Measurements from ENCODE around the gene IL31RA.
"Not testable (repeated sequence)": the region's sequence is repeated elsewhere in the genome, so short reads cannot be mapped to it uniquely, and the experiment has no call there.

GRCh38 chr5:55937598-55937997, 86.4 kb downstream of the IL31RA start:
- not testable (repeated sequence) for TF ChIP-seq ZBTB11 (CRISPR knock-in tag; IDR thresholded peaks at IDR 0.05); CTCF (IDR thresholded peaks at IDR 0.05 in 2 of 3, conservative IDR thresholded peaks at IDR 0.05 in 1 of 3; ENCODE audit: control insufficient read depth in 2 of 3, extremely low read depth in 1 of 3, insufficient read depth in 1 of 3, low read depth in 3 of 3, low read length in 3 of 3); RAD51 (IDR thresholded peaks at IDR 0.05); MEF2A (IDR thresholded peaks at IDR 0.05; ENCODE audit: insufficient read depth, low read depth, low read length); REST (IDR thresholded peaks at IDR 0.05; ENCODE audit: low read depth, low read length)
- peak; percentile 84 for TF ChIP-seq ZBTB40 (IDR thresholded peaks at IDR 0.05; ENCODE audit: borderline replicate concordance)

Measured in GM12878 (cell line).